ENCODE results near the gene COL6A3. TPM values are rescaled to one million over a fixed set of nuclear protein-coding genes. Genes with fewer than 3 reads are reported as not detected.

Gene COL6A3
- total RNA-seq, 1 experiment from 2014 or later = 0.57 TPM

DNA sequence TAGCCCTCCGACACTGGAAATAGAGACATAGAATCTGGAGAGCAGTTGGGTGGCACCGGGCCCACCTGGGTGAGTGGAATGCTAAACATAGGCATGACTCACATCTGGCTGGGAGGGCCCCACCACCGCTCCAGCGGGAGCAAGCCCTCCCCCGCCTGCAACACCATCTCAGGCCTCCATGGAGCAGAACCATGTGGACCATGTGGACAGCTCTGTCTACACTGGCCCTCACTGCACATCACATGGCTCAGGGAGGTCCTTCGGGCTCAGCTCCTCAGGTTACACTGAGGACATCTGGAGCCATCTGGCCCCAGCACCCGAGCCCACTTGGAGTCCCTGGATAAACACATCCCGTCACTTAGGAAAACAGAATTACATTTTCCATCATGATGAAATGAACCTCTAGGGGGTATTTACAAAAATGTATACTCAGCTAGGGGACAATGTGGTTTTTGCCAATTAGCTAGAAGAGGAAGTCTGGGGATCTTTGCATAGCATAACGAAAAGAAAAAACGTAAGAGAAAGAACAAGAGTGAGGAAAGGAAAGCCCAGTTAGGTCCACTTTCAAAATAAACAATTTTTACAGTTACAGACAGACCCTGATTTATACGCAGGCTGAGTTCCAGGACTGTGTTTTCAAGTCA lies 42.4 kb upstream of the COL6A3 start:
- no peak for DNase-seq
- no peaks in the 10 kb centered on the region for H3K27me3 ChIP-seq (ENCODE audit: insufficient read depth, low read depth)
- H3K4me2 ChIP-seq = no peak overlapping the region
- no peak for TF ChIP-seq EZH2 (IDR thresholded peaks at IDR 0.05; ENCODE audit: low read depth)
- TF ChIP-seq, protein P1, sequence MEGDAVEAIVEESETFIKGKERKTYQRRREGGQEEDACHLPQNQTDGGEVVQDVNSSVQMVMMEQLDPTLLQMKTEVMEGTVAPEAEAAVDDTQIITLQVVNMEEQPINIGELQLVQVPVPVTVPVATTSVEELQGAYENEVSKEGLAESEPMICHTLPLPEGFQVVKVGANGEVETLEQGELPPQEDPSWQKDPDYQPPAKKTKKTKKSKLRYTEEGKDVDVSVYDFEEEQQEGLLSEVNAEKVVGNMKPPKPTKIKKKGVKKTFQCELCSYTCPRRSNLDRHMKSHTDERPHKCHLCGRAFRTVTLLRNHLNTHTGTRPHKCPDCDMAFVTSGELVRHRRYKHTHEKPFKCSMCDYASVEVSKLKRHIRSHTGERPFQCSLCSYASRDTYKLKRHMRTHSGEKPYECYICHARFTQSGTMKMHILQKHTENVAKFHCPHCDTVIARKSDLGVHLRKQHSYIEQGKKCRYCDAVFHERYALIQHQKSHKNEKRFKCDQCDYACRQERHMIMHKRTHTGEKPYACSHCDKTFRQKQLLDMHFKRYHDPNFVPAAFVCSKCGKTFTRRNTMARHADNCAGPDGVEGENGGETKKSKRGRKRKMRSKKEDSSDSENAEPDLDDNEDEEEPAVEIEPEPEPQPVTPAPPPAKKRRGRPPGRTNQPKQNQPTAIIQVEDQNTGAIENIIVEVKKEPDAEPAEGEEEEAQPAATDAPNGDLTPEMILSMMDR (conservative IDR thresholded peaks at IDR 0.05) = no peak
- no peak overlapping the region for H3K4me3 ChIP-seq
- CTCF ChIA-PET = interaction anchor here (0.6 kb wide), 1 partner anchor 13 kb away, joined by 3 read pairs; no protein-coding TSS in a partner anchor
- intact Hi-C loops (cut with micrococcal nuclease; ENCODE audit: unreplicated experiment) = no loop called here
- H4K20me1 ChIP-seq (ENCODE audit: insufficient read depth) = no peaks in the 10 kb centered on the region
- H3K4me1 ChIP-seq (replicated peaks; ENCODE audit: insufficient read depth) = peaks cover 36% of the 10 kb centered on the region
- no peak overlapping the region for H3K27ac ChIP-seq
- H2AFZ ChIP-seq = no peak overlapping the region
- POLR2A ChIA-PET (ENCODE audit: unreplicated experiment) = interaction anchor here (0.6 to 0.7 kb wide), 2 partner anchors 30 to 229 kb away, joined by 6 read pairs; no protein-coding TSS in a partner anchor
- BruUV-seq (replicated peaks) = no TSS peak
- H3K9me3 ChIP-seq (ENCODE audit: insufficient read depth, low read depth) = peaks cover 29% of the 10 kb centered on the region
- H3K9me2 ChIP-seq (ENCODE audit: insufficient read depth) = no peaks in the 10 kb centered on the region
- H3K79me2 ChIP-seq (ENCODE audit: low read depth) = no peaks in the 10 kb centered on the region
- H3K36me3 ChIP-seq (ENCODE audit: low read depth) = no peaks in the 10 kb centered on the region; the same call in 1 of the 2 replicates
- peaks cover 29% of the 10 kb centered on the region for H3F3A ChIP-seq (ENCODE audit: insufficient read depth, low read depth)

DNA sequence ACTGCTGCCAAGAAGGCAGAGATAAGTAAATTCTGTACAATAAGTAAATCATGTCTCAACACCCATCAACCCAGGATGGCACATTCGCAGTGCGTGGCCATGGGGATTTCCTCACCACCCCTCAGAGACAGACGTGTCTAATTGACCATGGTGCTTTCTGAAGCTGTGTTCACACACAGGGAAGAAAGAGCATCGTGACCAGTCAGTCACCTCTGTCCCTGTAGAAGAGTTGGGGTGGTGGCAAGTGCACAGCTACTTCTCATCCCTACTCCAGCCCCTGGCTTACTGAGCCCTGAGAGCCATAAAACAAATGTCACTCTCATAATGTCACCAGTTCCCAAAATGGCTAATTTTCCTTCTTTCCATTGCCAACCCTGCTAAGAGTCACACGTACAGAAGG lies 41.8 kb upstream of the COL6A3 start:
- Histone ChIP-seq H3F3A (ENCODE audit: insufficient read depth, low read depth) (peaks cover 28% of the 10 kb centered on the region), H2AFZ (no peak overlapping the region), H3K4me1 (replicated peaks; ENCODE audit: insufficient read depth) (peaks cover 34% of the 10 kb centered on the region), H3K79me2 (ENCODE audit: low read depth) (no peaks in the 10 kb centered on the region), H3K9me3 (ENCODE audit: insufficient read depth, low read depth) (peaks cover 24% of the 10 kb centered on the region), H3K27ac (no peak overlapping the region), H3K9me2 (ENCODE audit: insufficient read depth) (no peaks in the 10 kb centered on the region), H3K4me2 (no peak overlapping the region), H3K27me3 (ENCODE audit: insufficient read depth, low read depth) (no peaks in the 10 kb centered on the region), H4K20me1 (ENCODE audit: insufficient read depth) (no peaks in the 10 kb centered on the region), H3K36me3 (ENCODE audit: low read depth) (no peaks in the 10 kb centered on the region; the same call in 1 of the 2 replicates), H3K4me3 (no peak overlapping the region)
- no peak for DNase-seq
- ChIA-PET CTCF (no interaction called here), POLR2A (ENCODE audit: unreplicated experiment) (no interaction called here)
- no TSS peak for BruUV-seq (replicated peaks)
- no peak for TF ChIP-seq EZH2 (IDR thresholded peaks at IDR 0.05; ENCODE audit: low read depth)
- TF ChIP-seq, protein P1 (conservative IDR thresholded peaks at IDR 0.05) = no peak
- intact Hi-C loops (cut with micrococcal nuclease; ENCODE audit: unreplicated experiment) = no loop called here

GRCh38 chr2:237453671-237454070 lies 39.7 kb upstream of the COL6A3 start:
- H3K27ac ChIP-seq = no peak overlapping the region
- intact Hi-C loops (cut with micrococcal nuclease; ENCODE audit: unreplicated experiment) = no loop called here
- peaks cover 7% of the 10 kb centered on the region; the same call in 1 of the 2 replicates for H3F3A ChIP-seq (ENCODE audit: insufficient read depth, low read depth)
- no peaks in the 10 kb centered on the region for H3K36me3 ChIP-seq (ENCODE audit: low read depth)
- POLR2A ChIA-PET (ENCODE audit: unreplicated experiment) = no interaction called here
- CTCF ChIA-PET = no interaction called here
- no peak for DNase-seq
- no peaks in the 10 kb centered on the region for H3K79me2 ChIP-seq (ENCODE audit: low read depth)
- no peaks in the 10 kb centered on the region for H4K20me1 ChIP-seq (ENCODE audit: insufficient read depth)
- H3K27me3 ChIP-seq (ENCODE audit: insufficient read depth, low read depth) = no peaks in the 10 kb centered on the region
- no peak overlapping the region for H3K4me3 ChIP-seq
- peaks cover 12% of the 10 kb centered on the region for H3K9me3 ChIP-seq (ENCODE audit: insufficient read depth, low read depth)
- TF ChIP-seq EZH2 (IDR thresholded peaks at IDR 0.05; ENCODE audit: low read depth) = no peak
- TF ChIP-seq, protein P1 (conservative IDR thresholded peaks at IDR 0.05) = no peak
- peaks cover 13% of the 10 kb centered on the region for H3K4me1 ChIP-seq (replicated peaks; ENCODE audit: insufficient read depth)
- no peaks in the 10 kb centered on the region for H3K9me2 ChIP-seq (ENCODE audit: insufficient read depth)
- H2AFZ ChIP-seq = no peak overlapping the region
- BruUV-seq (replicated peaks) = no TSS peak
- H3K4me2 ChIP-seq = no peak overlapping the region

All from PC-9 (cell line).